Activated effector memory CD4-positive, alpha-beta T cell treated with anti-CD3 and anti-CD28 coated beads, Interleukin-2, amount 50 U/mL, for 16 hours (primary cell): Measurements from ENCODE around the gene C1S.

ENCODE experiments used
- DNase-seq: peaks from one replicate; pipeline ENCODE4 v3.0.0-alpha.2; 2020

C1S gene

DNA sequence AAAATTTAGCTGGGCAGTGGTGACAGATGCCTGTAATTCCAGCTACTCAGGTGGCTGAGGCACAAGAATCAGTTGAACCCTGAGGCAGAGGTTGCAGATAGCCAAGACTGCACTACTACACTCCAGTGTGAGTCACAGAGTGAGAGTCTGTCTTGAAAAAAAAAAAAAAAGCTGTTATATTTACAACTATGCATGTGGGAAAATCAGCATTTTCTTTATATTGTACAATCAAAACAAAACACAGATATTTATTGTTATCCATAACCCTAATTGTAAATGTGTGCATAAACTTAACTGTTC lies 19.3 kb downstream of the C1S start:
- no peak for DNase-seq

DNA sequence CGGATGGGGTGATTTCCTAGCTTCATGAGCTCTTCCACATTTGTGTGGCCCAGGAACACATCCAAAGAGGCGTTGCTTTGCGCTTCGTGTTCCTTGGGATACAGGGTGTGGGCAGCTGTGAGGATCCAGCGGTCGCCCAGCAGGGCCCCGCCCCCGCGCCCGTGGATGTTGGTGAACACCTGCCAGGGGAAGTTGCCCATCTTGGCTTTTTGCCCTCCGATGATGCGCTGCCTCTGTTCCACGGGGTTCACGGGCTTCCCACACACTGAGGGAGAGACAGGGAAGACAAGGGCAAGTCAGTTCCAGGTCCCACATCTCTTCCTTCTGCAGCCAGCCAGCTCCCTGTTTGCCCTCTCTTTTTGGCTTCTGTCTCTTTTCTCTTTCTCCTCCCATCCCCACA lies 20.5 kb downstream of the C1S start:
- DNase-seq: no peak

DNA sequence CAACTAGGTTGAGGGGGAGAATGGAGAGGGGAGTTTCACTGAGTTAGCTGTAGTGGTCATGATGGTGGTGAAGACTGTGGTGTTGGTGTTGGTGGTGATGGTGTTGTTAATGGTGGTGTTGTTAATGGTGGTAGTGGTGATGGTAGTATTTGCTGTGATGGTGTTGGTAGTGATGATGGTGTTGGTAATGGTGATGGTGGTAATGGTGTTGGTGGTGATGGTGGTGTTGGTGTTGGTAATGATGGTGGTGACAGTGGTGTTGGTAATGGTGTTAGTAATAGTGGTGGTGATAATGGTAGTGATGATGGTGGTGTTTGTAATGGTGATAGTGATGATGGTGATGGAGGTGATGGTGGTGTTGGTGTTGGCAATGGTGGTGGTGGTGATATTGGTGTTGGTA lies 22.6 kb downstream of the C1S start:
- no peak for DNase-seq

DNA sequence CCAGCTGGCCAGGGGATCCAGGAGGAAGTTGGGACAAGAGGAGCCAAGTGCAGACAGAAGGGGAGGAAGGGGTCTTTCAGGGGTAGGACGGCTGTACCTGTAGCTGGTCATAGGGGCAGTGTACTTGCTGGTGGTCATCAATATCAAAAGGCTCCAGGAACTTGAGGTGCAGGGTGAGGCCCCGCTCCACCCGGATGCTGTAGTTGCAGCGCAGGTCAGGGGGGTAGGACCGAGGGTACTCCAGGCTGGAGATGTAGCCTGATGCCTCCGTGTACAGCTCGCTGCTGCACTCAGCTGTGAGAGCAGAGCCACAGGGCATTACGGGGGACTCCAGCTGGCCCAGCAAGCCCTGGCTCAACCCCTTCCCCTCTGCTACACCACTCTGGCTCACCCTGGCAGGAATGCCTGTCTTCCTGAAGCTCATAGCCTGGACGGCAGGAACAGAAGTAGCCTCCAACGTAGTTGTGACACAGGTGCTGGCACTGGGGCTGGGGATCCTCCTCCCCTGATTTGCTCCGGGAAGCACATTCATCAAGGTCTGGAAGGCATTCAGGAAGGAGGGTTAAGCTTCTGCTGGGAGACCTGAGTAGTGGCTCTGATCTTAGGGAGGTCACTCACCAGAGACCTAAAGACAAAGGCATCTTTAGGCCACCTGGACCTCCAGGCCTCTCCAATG lies 28.8 kb downstream of the C1S start:
- DNase-seq: no peak

DNA sequence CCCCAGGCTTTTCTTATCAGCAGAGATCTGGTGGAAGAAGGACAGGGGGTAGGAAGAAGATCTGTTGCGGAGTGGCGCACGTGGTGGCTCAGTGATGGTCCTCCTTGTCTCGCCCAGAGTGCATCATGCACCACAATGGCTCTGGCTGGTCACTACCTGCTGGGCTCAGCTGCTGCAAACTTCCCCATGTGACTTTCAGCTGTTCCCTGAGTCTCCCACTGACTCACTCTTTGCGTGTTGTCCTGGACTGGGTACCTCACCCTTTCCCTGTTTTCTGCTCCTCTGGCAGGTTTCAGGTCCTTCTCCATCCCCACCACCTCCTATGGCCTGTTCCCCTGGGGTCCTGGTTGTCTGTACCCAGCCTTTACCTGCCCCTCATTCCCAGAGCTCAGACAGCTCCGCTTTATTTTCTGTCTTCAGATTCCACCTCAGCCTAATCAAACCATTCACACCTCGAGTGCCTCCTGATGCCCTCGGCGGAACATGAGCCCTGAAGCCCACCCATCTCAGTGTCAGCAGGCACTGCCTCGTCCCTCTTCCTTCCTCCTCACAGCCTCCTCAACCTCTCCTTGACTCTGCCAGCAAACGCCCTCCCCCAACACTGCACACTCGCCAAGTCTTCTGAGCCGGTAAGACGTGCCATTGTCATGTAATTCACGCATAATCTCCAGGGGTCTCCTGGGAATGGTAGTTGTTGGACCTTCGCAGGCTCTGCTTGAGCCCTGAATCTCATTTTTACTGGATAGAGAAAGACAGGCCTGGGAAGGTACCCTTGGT lies 29.9 kb downstream of the C1S start:
- DNase-seq: no peak

DNA sequence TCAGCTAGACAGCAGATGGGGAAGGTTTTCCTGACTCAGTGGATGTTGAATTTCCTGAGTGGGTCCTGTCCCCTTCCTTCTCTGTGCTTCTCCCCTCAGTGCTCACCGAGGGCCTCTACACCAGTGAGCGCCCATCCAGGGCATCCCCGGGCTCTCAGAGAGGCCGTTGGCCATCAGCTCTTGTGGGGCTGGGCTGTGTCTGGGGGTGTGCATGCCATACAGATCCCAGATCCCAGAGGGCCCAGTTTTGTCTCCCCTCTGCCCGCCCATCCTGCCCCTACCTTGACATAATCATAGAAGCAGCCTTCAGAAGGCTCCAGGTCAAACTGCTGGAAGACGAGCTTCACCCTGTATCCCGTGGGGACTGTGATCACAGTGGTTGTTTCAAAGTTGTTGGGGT lies 30.7 kb downstream of the C1S start:
- DNase-seq: peak; percentile 28

DNA sequence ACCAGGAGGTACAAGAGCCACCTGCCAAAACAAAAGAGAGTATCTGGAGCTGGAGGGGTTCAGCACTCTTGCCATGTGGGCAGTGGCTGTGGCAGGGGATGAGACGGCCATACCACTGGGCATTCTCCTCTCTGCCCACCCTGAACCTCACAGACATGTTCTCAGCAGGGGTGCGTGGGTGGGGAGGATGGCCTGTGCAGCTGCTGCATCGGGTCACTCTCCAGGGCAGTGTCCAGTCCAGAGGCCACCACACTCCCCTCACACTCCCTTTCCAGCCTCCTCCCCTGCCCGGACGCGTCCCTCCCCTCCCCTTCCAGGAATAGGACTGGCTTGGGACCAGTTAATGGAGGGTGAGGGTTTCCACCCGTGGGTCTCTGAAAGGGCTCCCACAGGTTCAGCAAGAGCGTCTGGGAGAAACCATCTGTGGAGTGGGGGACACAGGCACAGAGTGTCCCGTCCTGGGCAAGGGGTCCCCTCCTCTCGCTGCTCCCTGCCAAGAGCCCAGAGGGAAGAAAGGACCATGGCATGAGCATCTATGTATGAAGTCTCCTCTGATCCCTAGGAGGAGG lies 31.2 kb downstream of the C1S start:
- peak; percentile 46 for DNase-seq

DNA sequence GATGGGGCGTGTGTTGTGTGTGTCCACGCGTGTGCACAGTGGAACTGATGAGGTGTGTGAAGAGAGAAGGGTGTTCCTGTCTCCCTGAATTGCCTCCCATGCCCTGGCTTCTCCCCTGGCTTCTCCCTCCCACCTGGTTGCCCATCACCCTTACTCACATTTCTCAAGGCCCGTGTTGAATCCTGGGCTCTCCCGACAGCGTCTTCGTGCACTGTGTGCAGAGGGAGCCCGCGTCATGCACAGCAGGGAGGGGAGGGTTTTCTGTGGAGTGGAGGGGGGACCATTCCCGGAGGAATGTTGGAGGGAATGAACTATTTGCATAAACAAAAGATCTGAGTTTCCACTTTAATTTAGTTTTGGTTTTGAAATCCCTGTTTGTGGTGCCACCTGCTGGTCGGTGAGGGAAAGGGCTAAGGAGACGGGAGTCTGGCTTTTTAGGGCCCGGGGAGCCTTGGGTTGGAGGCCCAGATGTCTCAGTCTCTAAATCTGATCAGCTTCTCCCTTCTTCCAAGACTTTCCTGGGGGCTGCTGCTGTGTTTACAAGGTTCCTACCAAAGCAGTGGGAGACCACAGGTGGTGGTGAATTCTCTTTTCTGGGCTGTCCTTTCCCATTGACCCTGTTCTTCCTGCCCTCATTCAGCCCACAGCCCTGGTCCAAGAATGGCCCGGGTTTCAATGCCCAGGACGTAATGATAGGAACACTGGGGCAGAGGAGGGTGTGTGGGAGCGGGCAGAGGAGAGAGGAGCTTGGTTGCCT lies 31.9 kb downstream of the C1S start, which contains the start of gene C1R:
Gene C1R (minus strand): TSS at position 217 of the 757 bp plus-strand sequence. CDS start 57 bp downstream, at position 160.
- DNase-seq: peak; percentile 89

DNA sequence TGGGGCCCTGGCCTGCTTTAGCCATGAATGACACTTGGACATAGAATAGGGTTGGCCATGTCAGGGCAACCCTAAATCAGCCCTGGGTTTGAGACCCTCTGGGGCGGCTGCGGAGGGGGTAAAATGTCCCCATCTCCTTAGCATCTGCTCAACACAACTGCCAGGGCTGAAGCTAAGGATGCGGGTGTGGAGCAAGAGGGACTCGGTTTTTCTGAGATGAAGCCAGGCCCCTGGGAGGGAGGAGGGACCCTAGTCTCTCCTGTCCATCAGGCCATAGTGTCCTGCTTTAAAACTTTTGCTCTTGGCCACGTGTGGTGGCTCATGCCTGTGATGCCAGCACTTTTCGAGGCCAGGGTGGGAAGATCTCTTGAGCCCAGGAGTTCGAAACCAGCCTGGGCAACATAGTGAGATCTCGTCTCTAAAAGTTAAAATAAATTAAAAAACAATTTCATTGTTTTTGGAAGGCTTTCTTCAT lies 32.5 kb downstream of the C1S start:
- DNase-seq: peak; percentile 50

DNA sequence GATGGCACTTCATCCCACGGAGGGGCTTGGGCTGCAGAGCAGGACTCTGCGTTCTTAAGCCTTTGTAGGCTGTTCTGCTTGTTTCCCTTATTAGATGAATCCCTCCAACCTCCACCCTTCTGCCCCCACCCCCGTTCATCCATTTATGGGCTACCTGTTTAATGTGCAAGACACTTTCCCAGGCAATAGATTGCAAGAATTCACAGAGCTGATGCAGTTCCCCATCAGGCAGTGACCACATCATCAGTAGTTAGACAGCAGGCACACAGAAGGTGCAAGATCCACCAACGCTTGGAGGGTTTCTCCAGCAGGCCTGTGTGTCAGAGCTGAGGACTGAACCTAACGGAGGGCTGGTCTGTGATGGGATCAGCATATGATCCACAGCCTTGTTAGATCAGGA lies 33.0 kb downstream of the C1S start:
- peak; percentile 44 for DNase-seq

DNA sequence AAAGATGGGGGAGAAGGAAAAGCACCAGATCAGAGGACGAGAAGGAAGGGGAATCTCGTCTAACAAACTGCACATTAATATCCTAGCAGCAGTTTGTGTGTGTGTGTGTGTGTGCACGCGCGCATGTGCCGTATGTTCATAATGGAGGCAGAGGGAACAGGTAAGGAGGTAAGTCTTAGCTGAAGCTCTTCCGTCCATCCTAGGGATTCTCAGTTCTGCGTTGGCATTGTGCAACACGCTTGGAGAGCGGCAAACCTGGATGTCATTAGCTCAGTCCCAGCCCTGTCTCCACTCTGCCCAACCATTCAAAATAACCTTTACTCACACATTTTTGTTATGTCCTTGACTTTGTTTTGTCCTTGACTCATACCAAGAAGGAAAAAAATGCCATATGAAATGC lies 33.4 kb downstream of the C1S start:
- peak; percentile 34 for DNase-seq

DNA sequence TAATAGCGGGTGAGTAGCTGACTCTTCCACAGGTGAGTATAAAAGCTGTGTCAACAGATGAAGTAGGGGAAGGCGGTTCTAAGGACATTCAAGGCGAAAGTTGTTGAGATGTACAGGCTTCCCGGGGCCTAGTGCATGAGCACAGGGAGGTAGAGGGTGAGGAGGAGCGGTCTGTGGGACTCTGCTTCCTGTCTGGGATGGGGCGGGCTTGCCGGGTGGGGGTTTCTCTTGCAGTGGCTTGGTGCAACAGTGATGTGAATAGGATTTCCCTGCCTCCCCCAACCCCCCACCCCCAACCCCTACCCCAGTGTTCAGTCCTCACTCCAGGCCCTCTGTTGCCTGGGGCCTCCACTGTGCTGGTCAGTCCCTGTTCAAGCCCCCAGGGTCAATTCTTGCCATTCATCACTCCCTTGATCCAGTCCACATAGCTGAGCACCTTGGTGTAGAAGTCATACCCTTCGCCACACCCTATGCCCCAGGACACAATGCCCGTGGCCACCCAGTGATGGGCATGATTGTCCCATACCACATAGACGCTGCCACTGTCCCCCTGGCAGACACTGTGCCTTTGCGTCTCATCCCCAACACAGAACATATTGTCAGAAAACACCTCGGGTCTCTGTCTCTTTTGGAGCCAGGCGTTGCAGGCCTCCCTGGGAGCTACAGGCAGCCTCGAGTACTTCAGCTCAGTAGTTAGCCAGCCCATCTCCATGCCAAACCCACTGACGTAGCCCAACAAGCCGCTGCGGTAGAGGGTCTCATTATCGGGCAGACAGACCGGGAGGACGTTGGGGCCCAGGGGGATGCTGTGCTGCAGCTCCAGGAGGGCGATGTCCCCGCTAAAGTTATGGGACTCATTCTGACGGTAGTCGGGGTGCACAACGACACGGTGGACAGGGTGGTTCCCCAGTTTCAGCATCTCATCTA lies 35.8 kb downstream of the C1S start:
- peak; percentile 61 for DNase-seq

DNA sequence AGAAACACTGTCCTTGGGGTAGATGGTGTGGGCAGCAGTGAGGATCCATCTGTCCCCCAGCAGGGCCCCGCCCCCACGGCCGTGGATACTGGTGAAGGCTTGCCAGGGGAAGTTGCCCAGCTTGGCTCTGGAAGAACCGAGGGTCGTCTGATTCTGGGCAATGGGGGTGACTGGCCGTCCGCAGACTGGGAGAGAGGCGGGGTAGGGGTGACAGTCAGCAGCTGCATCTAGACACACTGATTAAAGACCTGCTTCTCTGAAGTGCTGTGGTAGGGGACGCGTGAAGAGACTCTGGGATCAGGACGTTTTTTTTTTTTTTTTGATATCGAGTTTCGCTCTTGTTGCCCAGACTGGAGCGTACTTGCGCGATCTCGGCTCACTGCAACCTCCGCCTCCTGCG lies 36.5 kb downstream of the C1S start:
- DNase-seq: peak; percentile 60

DNA sequence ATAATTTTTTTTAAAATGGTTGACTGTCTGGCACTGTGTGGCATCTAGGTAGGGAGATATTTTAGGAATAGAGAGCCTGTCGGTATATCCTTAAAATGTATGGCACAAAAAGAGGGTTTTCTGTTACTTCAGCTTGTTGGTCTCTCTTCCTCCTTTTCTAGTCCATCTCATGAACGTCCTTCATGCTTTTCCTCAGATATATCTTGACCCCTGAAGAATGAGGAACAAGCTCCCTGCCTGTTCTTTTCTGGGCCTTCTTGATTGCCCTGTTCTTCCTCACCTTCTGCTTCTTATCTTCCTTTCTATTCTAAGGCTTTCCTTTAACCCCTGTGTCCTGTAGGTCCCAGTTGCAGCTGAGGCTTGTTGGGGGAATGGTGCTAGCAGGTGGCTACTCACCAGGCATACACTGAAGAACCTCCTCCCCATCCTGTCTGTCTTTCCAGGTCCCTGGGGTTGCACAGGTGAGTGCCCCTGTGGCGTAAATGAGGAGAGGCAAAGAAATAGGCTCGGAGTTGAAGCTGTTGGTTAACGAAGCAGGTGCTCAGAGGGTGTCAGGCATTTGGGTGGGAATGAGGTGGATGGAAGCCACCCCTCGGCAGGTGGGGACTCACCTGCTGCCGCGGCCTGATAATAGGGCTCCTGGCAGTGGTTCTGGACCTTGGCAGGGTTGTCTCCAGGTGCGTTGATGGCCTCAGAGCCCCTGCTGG lies 38.9 kb downstream of the C1S start:
- DNase-seq: peak; percentile 43

DNA sequence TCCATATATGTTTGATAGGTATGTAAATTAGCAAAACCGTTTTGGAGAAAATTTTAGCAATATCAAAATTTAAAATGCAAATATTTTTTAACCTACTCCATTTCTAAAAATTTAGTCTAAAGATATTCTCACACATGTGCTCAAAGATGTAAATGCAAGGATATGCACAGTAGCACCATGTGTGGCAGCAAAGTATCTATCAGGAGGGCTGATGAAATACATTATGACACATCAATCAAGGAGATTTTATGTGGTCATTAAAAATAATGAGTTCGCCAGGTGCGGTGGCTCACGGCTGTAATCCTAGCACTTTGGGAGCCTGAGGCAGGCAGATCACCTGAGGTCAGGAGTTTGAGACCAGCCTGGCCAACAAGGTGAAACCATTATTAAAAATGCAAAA lies 39.7 kb downstream of the C1S start:
- DNase-seq: peak; percentile 1

DNA sequence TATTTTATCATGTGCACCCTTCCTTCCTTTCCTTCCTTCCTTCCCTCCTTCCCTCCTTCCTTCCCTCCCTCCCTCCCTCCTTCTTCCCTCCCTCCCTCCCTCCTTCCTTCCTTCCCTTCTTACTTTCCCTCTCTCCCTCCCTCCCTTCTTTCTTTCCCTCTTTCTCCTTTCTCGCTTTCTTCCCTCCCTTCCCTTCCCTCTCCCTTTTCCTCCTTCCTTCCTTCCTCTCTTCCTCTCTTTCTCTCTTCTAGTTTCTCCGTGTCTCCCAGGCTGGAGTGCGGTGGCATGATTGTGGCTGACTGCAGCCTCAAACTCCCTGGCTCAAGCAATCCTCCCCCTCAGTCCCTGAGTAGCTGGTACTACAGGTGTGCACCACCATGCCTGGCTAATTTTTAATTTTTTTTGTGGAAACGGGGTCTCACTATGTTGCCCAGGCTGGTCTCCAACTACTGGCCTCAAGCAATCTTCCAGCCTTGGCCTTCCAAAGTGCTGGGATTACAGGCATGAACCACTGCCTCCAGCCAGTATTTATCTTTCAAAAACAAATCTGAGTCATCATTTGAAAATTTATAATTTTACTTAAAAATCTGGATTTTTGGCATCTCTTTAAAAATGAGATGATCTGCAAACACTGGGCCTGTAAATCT lies 40.7 kb downstream of the C1S start:
- DNase-seq: peak; percentile 19

DNA sequence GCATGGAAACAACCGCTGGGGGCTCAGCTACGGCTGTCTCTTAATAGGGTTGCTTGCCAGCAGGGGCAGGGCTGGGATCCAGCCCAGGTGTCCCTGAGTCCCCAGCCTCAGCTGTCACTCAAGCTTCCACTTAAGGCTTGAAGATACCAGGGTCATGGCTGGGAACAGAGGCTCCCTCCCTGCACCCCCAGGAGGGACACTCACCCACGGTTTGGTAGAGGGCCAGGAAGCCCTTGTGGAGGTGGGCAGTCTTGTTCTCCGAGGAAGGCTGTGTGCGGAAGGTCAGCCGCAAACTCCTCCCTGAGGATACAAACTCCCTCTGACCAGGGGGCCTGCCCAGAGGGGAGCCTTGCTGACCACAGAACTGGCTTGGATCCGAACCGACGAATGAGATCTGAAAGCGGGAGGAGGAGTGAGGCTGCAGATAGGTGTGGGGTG lies 41.2 kb downstream of the C1S start:
- DNase-seq: peak; percentile 38

DNA sequence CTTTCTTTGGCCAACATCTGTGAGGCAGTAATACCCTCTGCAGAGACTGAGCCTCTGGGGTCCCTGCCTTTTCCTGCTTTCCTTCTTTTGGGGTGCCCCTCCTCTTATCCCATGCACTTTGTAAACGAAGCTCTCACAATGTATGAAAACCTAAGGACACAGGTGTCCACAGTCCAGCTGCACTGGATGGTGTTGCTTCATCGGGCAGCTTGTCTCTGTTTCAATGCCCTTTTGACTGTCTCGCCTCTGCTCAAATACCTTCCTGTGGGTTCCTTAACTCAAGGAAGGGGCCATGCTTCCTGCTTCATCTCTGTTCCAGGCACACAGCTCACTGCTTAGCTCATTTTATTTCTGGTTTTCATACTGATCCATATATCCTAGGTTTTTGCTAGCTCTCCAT lies 42.1 kb downstream of the C1S start:
- DNase-seq: no peak

DNA sequence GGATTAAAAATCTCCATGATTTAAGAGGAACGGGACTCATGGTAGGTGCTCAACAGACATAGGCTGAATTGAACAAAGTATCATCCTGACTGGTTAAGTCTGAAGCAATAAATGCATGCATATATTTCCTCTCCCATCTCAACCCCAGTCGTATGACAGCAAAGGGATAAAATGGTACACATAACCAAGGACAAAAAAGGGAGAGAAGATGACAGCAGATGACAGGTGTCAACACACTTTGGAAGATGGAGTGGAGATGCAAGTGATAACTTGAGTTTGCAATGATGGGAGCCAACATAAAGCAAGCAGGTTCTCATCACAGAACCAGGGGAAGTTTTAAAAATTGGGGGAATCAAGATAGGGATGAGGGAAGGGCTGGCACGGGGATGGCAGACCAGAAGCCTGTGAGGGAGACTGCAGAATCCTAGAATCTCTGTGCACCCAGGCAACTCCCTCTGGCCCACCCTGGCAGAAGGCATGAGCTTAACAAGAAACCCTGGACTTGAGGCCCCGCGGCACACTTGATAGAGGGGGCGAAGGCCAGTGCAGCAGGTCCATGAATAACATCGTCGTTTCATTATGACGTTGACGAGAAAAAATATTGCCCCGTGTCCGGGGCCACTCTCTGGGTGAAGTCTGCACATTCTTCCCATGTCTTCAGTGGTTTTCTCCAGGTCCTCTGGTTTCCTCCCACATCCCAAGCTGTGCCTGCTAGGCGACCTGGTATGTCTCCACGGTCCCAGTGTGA lies 43.5 kb downstream of the C1S start:
- DNase-seq: no peak

DNA sequence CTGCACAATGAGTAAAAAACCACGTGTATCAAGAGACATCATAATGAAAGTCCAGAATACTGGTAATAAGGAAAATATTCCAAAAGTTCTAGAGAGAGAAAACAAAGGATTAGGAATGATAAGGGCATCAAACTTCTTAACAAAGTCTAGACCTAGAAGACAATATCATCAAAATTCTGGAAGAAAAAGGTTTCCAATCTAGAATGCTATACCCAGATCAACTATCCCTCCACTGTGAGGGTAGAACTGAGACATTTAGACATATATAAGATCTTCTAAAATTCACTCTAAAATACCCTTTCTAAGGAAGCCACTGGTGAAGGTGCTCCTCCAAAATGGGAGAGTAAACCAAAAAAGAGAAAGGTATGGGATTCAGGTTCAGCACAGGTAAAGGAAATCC lies 45.6 kb downstream of the C1S start:
- DNase-seq: no peak
